Neural progenitor cell (in vitro differentiated cells): ENCODE results near the gene BRD2. TPM values are rescaled to one million over a fixed set of nuclear protein-coding genes. Genes with fewer than 3 reads are reported as not detected.

Source experiments
- DNase-seq: peaks from one replicate; pipeline ENCODE4 v3.0.0-alpha.2; 2016; ENCODE audit warnings: low spot score
- H2AFZ ChIP-seq: fragments of 200-600 bp; sonication (generic); replicated peaks from 2 replicates; pipeline ENCODE4 v1.6.1; 2016; ENCODE audit warnings: antibody characterized with exemption
- H3F3A ChIP-seq: fragments of 200-600 bp; sonication (generic); 2 replicates; pipeline ENCODE4 v1.6.1; 2016; ENCODE audit warnings: antibody characterized with exemption, low read depth
- H3K27ac ChIP-seq: fragments of 200-600 bp; sonication (generic); 2 replicates; pipeline ENCODE4 v1.5.1; 2016; ENCODE audit warnings: mild to moderate bottlenecking
- H3K27me3 ChIP-seq: fragments of 200-600 bp; sonication (generic); 2 replicates; pipeline ENCODE4 v1.6.1; 2016; ENCODE audit warnings: mild to moderate bottlenecking, moderate library complexity
- H3K36me3 ChIP-seq: fragments of 200-600 bp; sonication (generic); 2 replicates; pipeline ENCODE4 v1.5.1; 2016
- H3K4me1 ChIP-seq: fragments of 200-600 bp; sonication (generic); 2 replicates; pipeline ENCODE4 v1.6.1; 2016; ENCODE audit warnings: mixed run types
- H3K4me2 ChIP-seq: fragments of 200-600 bp; sonication (generic); 2 replicates; pipeline ENCODE4 v1.6.1; 2016
- H3K4me3 ChIP-seq: fragments of 200-600 bp; sonication (generic); 2 replicates; pipeline ENCODE4 v1.5.1; 2016
- H3K79me2 ChIP-seq: fragments of 200-600 bp; sonication (generic); 2 replicates; pipeline ENCODE4 v1.6.1; 2016; ENCODE audit warnings: low read depth
- H3K9ac ChIP-seq: fragments of 200-600 bp; sonication (generic); 2 replicates; pipeline ENCODE4 v1.6.1; 2016
- H3K9me3 ChIP-seq: fragments of 200-600 bp; sonication (generic); 2 replicates; pipeline ENCODE4 v1.5.1; 2016; ENCODE audit warnings: low read depth
- H4K20me1 ChIP-seq: fragments of 200-600 bp; sonication (generic); 2 replicates; pipeline ENCODE4 v1.6.1; 2016; ENCODE audit warnings: low read depth
- H3K27ac Mint-ChIP-seq: 3 replicates; pipeline ENCODE4 v1.8.0; 2021; ENCODE audit warnings: mixed read lengths
- H3K27me3 Mint-ChIP-seq: 2 replicates; pipeline ENCODE4 v1.8.0; 2022; ENCODE audit warnings: low read depth, mild to moderate bottlenecking, inconsistent platforms, moderate library complexity, mixed read lengths; ENCODE audit not compliant: insufficient read depth
- H3K36me3 Mint-ChIP-seq: 3 replicates; pipeline ENCODE4 v1.8.0; 2021; ENCODE audit warnings: mixed read lengths
- H3K4me1 Mint-ChIP-seq: 3 replicates; pipeline ENCODE4 v1.8.0; 2021; ENCODE audit warnings: mixed read lengths
- H3K4me3 Mint-ChIP-seq: 3 replicates; pipeline ENCODE4 v1.8.0; 2021; ENCODE audit warnings: mild to moderate bottlenecking, moderate library complexity, mixed read lengths
- H3K9me3 Mint-ChIP-seq: 3 replicates; pipeline ENCODE4 v1.8.0; 2020; ENCODE audit warnings: mixed read lengths
- EZH2 ChIP-seq: fragments of 200-600 bp; sonication (generic); IDR thresholded peaks from 2 replicates; pipeline ENCODE4 v1.6.1; 2017; ENCODE audit warnings: antibody characterized with exemption, mild to moderate bottlenecking, moderate library complexity
- EZH2phosphoT487 ChIP-seq: fragments of 200-600 bp; sonication (generic); IDR thresholded peaks from 2 replicates; pipeline ENCODE4 v1.6.1; 2017; ENCODE audit warnings: antibody characterized with exemption
- total RNA-seq: library from RNA; depleted of rRNA; stranded (reverse); fragments of >200 nt; gene quantifications from 2 replicates; pipeline ENCODE4 v1.2.3, GENCODE V29; 2015; ENCODE audit warnings: low replicate concordance
- TF ChIP-seq, protein P1 (sequence below): fragments of 200-600 bp; sonication (generic); IDR thresholded peaks from 2 replicates; pipeline ENCODE4 v1.5.1; 2017; ENCODE audit warnings: antibody characterized with exemption, mild to moderate bottlenecking

The BRD2 gene
- total RNA-seq, 1 donor from 2014 or later: 202 TPM

DNA sequence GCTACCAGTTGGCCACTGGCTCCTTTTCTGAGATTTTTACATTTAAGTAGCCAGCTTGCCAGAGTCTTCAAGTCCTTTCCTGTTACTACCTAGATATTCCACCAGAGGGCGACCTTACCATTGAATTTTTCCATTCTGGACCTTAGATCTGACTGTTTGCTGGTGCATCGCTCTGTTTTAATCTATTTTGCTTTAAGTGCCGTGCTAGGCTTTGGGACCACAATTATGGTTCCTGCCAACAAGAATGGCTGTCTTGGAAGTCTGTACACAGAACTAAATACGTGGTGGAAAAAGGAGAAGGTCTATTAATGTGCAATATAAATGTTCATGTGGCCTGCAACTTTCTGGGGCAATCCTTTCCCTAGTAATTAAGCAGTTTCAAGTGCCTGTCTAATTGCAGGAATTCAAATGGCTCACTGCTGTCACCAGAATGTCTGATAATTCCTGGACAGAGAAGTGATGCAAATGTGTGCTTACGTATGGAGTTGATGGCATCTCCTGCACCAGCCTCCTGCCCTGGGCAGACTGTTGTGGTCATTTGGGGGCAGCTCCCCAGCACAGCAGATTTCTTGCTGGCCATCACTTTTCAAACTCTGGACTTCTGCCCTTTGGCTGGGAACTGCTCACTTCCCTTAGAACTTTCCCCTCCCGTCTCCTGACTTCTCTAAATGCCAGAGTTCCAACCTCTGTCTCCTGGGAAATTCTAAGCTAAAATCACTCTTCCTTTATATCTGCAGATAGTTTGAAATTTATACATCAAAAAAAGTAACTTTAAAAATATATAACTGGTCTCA is 46.6 kb downstream of the BRD2 start:
- Histone ChIP-seq H3K9ac (no peak overlapping the region), H3K79me2 (no peaks in the 10 kb centered on the region), H3K27me3 (no peaks in the 10 kb centered on the region), H3K4me2 (no peak overlapping the region), H2AFZ (peak overlapping the region; percentile 84), H3K27ac (no peak overlapping the region), H3K9me3 (no peaks in the 10 kb centered on the region), H3K4me1 (peaks cover 8% of the 10 kb centered on the region), H3F3A (no peaks in the 10 kb centered on the region), H3K4me3 (no peak overlapping the region), H3K36me3 (no peaks in the 10 kb centered on the region), H4K20me1 (no peaks in the 10 kb centered on the region)
- no peak overlapping the region for H3K4me3 Mint-ChIP-seq
- peaks cover under 1% of the 10 kb centered on the region for H3K27me3 Mint-ChIP-seq
- H3K27ac Mint-ChIP-seq: no peak overlapping the region
- H3K36me3 Mint-ChIP-seq: no peaks in the 10 kb centered on the region
- no peaks in the 10 kb centered on the region for H3K9me3 Mint-ChIP-seq
- DNase-seq: peak; percentile 81
- no peak for TF ChIP-seq EZH2
- TF ChIP-seq, protein P1, sequence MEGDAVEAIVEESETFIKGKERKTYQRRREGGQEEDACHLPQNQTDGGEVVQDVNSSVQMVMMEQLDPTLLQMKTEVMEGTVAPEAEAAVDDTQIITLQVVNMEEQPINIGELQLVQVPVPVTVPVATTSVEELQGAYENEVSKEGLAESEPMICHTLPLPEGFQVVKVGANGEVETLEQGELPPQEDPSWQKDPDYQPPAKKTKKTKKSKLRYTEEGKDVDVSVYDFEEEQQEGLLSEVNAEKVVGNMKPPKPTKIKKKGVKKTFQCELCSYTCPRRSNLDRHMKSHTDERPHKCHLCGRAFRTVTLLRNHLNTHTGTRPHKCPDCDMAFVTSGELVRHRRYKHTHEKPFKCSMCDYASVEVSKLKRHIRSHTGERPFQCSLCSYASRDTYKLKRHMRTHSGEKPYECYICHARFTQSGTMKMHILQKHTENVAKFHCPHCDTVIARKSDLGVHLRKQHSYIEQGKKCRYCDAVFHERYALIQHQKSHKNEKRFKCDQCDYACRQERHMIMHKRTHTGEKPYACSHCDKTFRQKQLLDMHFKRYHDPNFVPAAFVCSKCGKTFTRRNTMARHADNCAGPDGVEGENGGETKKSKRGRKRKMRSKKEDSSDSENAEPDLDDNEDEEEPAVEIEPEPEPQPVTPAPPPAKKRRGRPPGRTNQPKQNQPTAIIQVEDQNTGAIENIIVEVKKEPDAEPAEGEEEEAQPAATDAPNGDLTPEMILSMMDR: peak; percentile 81
- TF ChIP-seq EZH2phosphoT487: no peak
- peaks cover 5% of the 10 kb centered on the region for H3K4me1 Mint-ChIP-seq

DNA sequence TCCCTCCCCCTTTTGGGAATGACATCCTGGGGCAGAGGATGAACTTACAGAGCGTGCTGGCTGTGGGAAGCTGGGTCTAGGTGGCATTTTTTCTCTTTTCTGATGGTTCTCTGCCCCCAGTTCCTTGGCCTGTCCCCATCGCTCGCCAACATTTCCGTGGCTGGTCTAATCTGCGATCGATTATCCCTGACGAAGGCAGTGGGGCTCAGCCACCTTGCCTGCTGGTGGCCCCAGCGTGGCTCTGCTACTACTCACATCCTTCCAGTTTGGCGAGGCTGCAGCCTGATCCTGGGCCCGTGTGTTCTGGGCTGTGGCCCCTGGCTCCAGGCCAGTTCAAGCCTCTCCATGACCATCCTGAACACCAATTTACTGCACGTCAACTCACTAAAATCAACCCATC is 47.4 kb downstream of the BRD2 start:
- H3K4me1 Mint-ChIP-seq: peaks cover 2% of the 10 kb centered on the region
- peak overlapping the region; percentile 35 for H2AFZ ChIP-seq
- no peak overlapping the region for H3K4me3 Mint-ChIP-seq

DNA sequence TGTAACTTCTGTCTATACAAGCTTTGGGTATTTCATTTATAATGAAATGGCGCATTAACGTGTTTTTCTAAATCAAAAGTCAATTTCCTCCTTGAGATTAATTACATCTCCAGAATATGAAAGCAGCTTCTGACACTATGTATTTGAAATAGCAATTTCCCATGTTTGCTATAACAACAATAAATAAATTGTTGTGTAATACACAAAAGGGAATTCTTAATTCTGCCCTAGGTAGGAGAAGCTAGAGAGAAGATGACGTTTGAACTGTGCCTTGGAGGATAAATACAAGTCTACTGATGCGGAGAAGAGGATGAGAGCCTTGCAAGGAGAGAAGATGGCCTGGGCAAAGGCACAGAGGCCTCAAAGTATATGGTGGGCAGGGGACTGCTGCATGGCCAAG is 48.6 kb downstream of the BRD2 start:
- Histone ChIP-seq H4K20me1 (no peaks in the 10 kb centered on the region), H3K4me3 (no peak overlapping the region), H3K9me3 (no peaks in the 10 kb centered on the region), H3K4me2 (no peak overlapping the region), H3K27ac (no peak overlapping the region), H3K4me1 (no peaks in the 10 kb centered on the region), H3K36me3 (no peaks in the 10 kb centered on the region), H3K9ac (no peak overlapping the region), H3K79me2 (no peaks in the 10 kb centered on the region), H3K27me3 (no peaks in the 10 kb centered on the region), H2AFZ (no peak overlapping the region), H3F3A (no peaks in the 10 kb centered on the region)
- H3K4me1 Mint-ChIP-seq: peaks cover 2% of the 10 kb centered on the region
- peaks cover 2% of the 10 kb centered on the region for H3K27me3 Mint-ChIP-seq
- H3K9me3 Mint-ChIP-seq: no peaks in the 10 kb centered on the region
- no peaks in the 10 kb centered on the region for H3K36me3 Mint-ChIP-seq
- TF ChIP-seq EZH2phosphoT487 (no peak), EZH2 (no peak)
- TF ChIP-seq, protein P1: no peak
- no peak overlapping the region for H3K4me3 Mint-ChIP-seq
- no peak for DNase-seq
- no peak overlapping the region for H3K27ac Mint-ChIP-seq

More for the DNA sequence above, 47.4 kb downstream of the BRD2 start:
- no peaks in the 10 kb centered on the region for H3K79me2 ChIP-seq
- peaks cover under 1% of the 10 kb centered on the region for H3K4me1 ChIP-seq
- H3K4me3 ChIP-seq: no peak overlapping the region
- Mint-ChIP-seq H3K27me3 (peaks cover 2% of the 10 kb centered on the region), H3K36me3 (no peaks in the 10 kb centered on the region), H3K9me3 (no peaks in the 10 kb centered on the region), H3K27ac (no peak overlapping the region)
- no peaks in the 10 kb centered on the region for H3F3A ChIP-seq
- H3K36me3 ChIP-seq: no peaks in the 10 kb centered on the region
- no peak overlapping the region for H3K27ac ChIP-seq
- H3K4me2 ChIP-seq: no peak overlapping the region
- H4K20me1 ChIP-seq: no peaks in the 10 kb centered on the region
- DNase-seq: no peak
- no peaks in the 10 kb centered on the region for H3K27me3 ChIP-seq
- no peak overlapping the region for H3K9ac ChIP-seq
- TF ChIP-seq EZH2 (no peak), EZH2phosphoT487 (no peak)
- TF ChIP-seq, protein P1: no peak
- H3K9me3 ChIP-seq: no peaks in the 10 kb centered on the region
